HepG2 (cell line): ENCODE measurements around the gene SSC5D.

Experiments used
- CHD2 ChIP-seq: IDR thresholded peaks from 2 replicates; pipeline ENCODE4 v1.6.1; 2011; ENCODE audit warnings: low read depth, low read length, improper control_type of control experiment
- CTCF ChIP-seq: sonication (generic); formaldehyde crosslinking; IDR thresholded peaks from 2 replicates; pipeline ENCODE4 v1.5.0; 2020; ENCODE audit warnings: mild to moderate bottlenecking, missing genetic modification reagents, moderate library complexity
- ISX ChIP-seq: sonication (generic); formaldehyde crosslinking; conservative IDR thresholded peaks from 2 replicates; pipeline ENCODE4 v1.5.0; 2020; ENCODE audit warnings: missing genetic modification reagents
- TF ChIP-seq, protein P1 (sequence below), 2 experiments: IDR thresholded peaks; 2 replicates each; pipeline ENCODE4 v1.6.1; 2011 to 2012; ENCODE audit warnings: low read length in 2 of 2, borderline replicate concordance in 1 of 2, low read depth in 1 of 2, mild to moderate bottlenecking in 1 of 2, moderate library complexity in 1 of 2

DNA sequence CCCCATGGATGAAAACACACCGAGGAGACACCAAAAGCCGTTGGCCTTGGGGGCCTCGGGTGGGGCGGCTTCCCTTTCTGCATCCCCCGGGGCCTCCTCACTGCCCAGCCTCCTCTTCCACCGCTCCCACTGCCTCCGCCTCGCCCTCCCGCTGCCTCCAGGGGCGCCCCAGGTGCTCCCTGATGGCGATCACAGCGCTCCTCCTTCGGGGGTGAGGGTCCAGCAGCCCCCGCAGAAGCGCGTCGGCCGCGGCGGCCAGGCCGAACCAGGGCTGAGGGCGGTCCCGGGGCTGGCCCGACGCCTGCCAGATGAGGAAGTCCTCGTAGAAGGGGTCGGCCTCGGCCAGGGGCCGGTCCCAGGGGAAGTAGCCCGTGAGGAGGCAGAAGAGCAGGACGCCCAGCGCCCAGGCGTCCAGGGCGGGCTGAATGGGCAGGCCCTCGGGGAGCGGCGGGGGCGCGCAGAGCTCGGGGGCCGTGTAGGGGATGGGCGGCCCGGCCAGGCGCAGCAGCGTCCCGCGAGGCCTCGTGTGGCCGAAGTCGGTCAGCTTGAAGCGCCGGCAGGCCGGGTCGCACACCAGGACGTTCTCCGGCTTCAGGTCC, 41.5 kb downstream of the SSC5D start:
- TF ChIP-seq CHD2 (no peak), CTCF (no peak), ISX (CRISPR knock-in tag) (no peak)
- TF ChIP-seq, protein P1, sequence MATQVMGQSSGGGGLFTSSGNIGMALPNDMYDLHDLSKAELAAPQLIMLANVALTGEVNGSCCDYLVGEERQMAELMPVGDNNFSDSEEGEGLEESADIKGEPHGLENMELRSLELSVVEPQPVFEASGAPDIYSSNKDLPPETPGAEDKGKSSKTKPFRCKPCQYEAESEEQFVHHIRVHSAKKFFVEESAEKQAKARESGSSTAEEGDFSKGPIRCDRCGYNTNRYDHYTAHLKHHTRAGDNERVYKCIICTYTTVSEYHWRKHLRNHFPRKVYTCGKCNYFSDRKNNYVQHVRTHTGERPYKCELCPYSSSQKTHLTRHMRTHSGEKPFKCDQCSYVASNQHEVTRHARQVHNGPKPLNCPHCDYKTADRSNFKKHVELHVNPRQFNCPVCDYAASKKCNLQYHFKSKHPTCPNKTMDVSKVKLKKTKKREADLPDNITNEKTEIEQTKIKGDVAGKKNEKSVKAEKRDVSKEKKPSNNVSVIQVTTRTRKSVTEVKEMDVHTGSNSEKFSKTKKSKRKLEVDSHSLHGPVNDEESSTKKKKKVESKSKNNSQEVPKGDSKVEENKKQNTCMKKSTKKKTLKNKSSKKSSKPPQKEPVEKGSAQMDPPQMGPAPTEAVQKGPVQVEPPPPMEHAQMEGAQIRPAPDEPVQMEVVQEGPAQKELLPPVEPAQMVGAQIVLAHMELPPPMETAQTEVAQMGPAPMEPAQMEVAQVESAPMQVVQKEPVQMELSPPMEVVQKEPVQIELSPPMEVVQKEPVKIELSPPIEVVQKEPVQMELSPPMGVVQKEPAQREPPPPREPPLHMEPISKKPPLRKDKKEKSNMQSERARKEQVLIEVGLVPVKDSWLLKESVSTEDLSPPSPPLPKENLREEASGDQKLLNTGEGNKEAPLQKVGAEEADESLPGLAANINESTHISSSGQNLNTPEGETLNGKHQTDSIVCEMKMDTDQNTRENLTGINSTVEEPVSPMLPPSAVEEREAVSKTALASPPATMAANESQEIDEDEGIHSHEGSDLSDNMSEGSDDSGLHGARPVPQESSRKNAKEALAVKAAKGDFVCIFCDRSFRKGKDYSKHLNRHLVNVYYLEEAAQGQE (IDR thresholded peaks at IDR 0.05; ENCODE audit: borderline replicate concordance in 1 of 2, low read depth in 1 of 2, low read length in 2 of 2): no peak
